HG02973 (cell line): ENCODE measurements around the gene TRRAP.

Source experiments
- ATAC-seq: cut with Tn5 transposase; IDR thresholded peaks from one replicate; pipeline ENCODE4 v1.9.1; 2021; ENCODE audit warnings: moderate library complexity; ENCODE audit not compliant: unreplicated experiment

TRRAP gene

GRCh38 chr7:99027241-99027640 is 148.9 kb downstream of the TRRAP start:
- no peak for ATAC-seq

DNA sequence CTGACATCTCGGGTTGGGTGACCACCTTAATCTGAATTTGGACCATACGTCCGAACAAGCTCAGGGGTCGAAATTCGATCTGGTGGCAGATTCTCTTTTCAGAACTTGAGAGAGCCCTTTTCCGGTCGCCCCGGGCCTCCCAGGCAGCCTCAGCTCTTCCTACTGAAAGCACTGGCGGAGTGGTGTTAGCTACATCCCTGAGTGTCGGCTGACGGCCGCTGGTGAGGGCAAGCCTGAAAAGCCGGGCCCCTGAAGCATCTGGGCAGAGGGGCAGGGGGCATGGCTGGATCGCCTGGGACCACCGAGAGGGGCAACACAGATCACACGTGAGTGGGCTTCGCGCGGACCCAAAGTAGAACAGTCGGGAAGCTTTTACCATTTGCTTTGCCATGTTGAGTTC is 149.5 kb downstream of the TRRAP start:
- ATAC-seq: no peak

DNA sequence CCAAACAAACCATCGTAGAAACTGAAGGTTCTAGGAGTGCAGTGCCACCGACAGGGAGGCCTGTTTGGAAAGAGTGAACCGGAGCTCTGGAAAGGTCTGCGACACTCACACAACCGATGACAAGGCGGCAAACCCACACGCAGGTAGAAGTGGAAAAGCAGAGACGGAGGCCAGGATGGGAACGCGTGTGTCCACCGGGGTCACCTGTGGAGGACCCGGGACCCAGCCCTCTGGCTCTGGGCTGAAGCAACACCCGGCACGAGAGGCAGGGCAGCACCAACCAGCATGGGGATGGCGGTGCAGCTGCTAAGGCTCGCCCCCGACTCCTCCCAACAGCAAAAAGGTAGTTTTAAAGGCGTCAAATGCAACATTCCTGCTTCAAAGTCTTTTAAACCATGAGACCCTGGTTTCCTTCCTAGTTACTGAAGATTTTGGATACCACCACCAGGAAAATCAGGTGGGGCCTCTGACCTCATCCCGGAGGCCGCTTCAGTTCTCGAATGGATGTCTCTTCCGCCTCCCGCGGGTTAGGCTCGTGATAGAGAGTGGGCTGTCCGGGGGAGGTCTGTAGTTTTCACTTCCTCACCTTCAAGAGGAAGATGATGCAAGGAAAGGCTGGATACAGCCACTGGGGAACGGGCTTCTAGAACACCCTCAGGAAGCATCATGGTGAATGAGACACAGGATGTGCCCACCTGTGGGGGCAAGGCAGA is 150.1 kb downstream of the TRRAP start:
- ATAC-seq: no peak

DNA sequence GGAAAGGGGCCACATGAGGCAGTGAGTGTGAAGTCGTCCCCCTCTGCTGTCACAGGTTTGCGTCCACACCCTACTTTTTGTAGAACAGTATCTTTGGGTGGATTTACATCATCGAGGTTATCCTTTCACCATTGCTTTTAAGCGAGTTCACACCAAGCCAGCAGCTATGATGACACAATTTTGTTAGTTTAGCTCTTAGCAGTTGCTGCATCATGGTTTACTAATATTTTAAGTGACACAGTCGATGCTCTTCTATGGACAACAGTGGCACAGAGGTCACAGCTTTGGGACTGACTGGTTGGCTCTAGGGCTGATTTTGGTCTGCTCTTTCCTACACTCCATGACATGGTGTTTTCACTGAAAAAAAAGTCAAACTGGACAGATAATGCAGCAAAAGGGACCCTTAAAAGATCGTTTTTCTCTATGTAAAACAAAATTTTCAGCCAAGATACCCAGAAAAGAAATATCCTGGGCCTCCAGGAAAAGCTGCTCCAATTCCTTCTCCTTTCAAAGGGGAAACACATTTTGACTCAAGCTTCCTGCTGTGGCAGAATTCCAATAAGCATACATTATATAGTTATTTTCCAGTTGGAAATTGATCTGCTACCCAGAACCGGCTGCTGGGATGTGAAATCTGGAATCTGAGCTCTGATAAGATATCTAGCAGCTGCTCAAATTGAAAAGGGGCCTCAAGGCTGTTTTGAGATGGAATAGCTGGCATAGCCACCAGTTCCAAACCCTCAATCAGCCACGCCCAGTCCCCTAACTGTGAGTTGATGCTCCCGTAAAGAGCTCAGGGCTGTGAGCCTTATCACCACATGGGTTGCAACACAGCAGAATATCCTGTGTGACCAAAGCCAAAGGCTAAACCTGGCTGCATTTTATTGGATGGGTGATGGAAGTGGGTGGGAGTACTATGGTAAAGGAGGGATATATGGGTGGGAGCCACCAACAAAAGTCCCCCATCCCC is 151.4 kb downstream of the TRRAP start:
- ATAC-seq: no peak

- ATAC-seq: no peak
These were observed 152.1 kb downstream of the TRRAP start for GRCh38 chr7:99030457-99030856.

GRCh38 chr7:99030951-99031350 is 152.6 kb downstream of the TRRAP start:
- ATAC-seq: no peak

- ATAC-seq: no peak
These were observed 153.2 kb downstream of the TRRAP start for GRCh38 chr7:99031496-99031895.

DNA sequence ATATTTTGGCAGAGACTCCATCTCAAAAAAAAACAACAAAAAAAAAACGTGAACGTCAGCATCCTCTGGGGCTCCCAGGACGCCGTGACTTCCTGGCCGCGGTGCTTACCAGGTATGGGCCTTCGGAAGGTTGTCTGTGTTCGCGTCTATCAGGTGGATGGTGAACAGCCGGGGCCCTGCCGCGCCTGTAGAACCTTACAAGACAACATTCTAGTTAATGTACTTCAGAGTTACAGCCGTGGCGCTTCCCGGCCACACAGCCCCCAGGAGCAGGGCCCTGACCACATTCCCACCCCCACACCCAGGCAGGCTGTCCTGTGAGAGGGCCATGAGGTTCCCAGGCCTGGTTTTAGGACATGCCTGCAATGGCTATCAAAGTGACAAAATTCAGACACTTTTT is 154.6 kb downstream of the TRRAP start:
- no peak for ATAC-seq

DNA sequence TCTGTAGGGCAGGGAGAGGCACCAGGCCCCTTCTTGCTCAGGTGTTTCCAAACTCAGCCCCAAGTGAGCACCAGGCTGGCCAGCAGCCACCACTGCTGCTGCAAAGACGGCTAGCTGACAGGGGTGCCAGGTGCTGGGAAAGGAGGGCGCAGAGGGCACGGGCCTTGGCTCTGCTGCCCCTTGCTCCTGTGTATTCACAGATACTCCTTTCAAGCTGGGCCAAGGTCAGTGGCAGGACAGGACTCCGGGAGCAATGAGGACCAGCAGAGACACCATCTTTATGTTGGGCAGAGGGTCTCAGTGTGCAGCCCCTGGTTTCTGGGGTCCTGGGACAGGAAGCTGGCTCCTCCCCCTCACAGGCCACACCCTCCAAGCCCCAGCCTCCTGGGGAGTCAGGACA is 155.4 kb downstream of the TRRAP start:
- ATAC-seq: no peak

GRCh38 chr7:99034932-99035722 is 156.8 kb downstream of the TRRAP start:
- no peak for ATAC-seq

GRCh38 chr7:99035723-99036545 is 157.6 kb downstream of the TRRAP start:
- no peak for ATAC-seq

DNA sequence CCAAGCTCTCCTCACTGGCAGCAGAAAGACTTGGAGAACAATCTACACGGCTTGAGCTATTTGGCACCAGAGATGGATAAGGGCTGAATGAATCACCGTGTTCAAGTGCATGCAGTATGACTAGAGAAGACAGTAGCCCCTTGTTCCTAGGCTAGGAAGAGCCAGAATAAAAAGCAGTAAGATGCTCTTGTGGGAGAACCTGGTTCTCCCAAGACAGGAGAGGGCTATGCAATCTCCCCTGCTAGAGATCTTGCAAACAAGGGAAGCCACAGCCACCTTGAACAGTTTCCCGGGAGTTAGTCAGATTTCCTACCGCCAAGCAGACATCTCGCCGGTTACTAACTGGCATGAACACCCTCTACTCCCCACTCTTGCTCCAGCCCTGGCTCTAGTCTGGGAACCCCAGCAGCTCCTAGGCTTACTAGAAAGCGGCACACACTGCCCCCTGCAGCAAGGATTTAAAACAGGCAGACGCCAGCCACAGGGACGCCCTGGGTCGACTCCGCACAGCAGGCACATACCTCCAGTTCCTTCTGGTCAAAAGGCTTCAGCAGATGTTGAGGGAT is 158.3 kb downstream of the TRRAP start:
- no peak for ATAC-seq

GRCh38 chr7:99037327-99037940 is 159.1 kb downstream of the TRRAP start:
- ATAC-seq: no peak

GRCh38 chr7:99038086-99038855 is 159.9 kb downstream of the TRRAP start:
- no peak for ATAC-seq

GRCh38 chr7:99039384-99039891 is 161.1 kb downstream of the TRRAP start:
- ATAC-seq: no peak

GRCh38 chr7:99040104-99040958 is 162.0 kb downstream of the TRRAP start:
- no peak for ATAC-seq

DNA sequence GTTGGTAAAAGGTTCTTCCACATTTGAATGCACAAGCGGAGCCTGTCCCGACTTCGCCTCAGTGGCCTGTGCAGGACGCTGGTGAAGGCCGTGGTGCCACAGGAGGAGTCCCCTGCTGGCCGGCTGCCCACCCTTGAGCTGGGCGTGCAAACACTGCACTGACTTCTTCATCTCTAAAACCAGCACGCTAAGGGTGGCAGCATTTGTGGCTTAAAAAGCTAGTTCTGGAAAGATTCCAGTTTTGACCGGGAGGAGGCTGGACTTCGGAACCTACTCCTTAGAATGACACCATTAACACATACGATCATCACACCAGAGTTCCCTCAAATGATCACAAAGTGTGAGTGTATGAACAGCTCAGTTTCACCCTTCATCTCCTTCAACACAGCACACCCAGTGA is 163.2 kb downstream of the TRRAP start:
- ATAC-seq: no peak

DNA sequence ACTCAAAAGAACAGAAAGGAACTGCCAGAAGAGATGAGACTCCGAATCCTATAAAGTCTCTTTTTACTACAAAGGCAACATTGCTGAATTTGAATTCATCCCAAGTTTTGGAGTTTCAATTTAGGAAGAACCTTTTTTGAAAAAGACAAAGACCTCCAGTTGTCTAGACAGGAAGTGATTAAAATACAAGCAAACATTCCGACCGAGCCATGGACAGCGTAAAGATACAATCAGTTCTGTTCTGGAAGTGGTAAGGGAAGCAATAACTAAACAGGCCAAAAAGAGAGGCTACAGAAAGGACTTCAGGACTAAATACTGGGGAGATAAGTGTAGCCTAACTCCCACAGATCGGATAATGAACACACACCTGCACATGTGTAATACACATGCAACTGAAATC is 164.6 kb downstream of the TRRAP start:
- ATAC-seq: no peak
